ENCODE data around the gene TMEM213.
A peak's percentile ranks its signal among the peaks of the same experiment; 100 is the strongest.

The TMEM213 gene

GRCh38 chr7:138872576-138872975, 74.8 kb downstream of the TMEM213 start:
- DNase-seq (ENCODE audit: low read depth in 3 of 3, low spot score in 1 of 3), result no peak

GRCh38 chr7:138873220-138873892, 75.6 kb downstream of the TMEM213 start:
- DNase-seq (ENCODE audit: low read depth in 3 of 3, low spot score in 1 of 3), result no peak

DNA sequence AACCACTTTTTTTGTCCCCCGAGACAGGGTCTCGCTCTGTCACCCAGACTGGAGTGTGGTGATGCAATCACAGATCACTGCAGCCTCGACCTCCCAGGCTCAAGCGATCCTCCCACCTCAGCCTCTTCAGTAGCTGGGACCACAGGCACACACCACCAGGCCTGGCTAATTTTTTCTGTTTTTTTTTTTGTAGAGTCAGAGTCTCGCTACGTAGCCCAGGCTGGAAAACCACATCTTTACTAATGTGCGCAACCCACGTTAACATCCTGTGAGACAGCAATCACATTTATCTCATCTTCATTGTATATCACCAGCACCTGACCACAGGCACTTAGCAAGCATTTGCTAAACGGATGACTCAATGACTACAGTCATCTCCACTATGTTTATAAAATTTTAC, 78.0 kb downstream of the TMEM213 start:
- DNase-seq (ENCODE audit: low read depth in 3 of 3, low spot score in 1 of 3), result peak in 1 of 3 donors; percentile 32

DNA sequence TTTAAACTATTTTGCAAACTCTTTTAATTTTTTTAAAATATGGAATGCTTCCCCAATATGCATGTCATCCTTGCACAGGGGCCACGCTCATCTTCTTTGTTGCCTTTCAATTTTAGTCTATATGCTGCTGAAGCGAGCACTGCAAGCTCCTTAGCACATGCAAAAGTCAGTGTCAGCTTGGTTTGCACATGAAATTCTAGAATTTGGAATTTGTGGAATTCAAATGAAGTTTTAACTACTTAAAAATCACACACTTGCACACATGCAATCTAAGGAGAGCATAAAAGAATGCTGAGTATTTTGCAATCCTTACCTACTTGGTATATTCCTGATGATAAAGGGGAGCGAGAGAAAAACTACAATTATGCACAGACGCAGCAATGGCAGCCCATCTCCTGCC, 78.5 kb downstream of the TMEM213 start:
- DNase-seq (ENCODE audit: low read depth in 3 of 3, low spot score in 1 of 3), result no peak

- DNase-seq (ENCODE audit: low read depth in 3 of 3, low spot score in 1 of 3), result no peak
Observed at GRCh38 chr7:138878051-138878450, 80.3 kb downstream of the TMEM213 start.

- no peak for DNase-seq (ENCODE audit: low read depth in 3 of 3, low spot score in 1 of 3)
Observed at GRCh38 chr7:138878856-138879255, 81.1 kb downstream of the TMEM213 start.

GRCh38 chr7:138879356-138879755, 81.6 kb downstream of the TMEM213 start:
- DNase-seq (ENCODE audit: low read depth in 3 of 3, low spot score in 1 of 3), result no peak

GRCh38 chr7:138880881-138881578, 83.2 kb downstream of the TMEM213 start:
- no peak for DNase-seq (ENCODE audit: low read depth in 3 of 3, low spot score in 1 of 3)

GRCh38 chr7:138881579-138882188, 83.9 kb downstream of the TMEM213 start:
- DNase-seq (ENCODE audit: low read depth in 3 of 3, low spot score in 1 of 3), result no peak

GRCh38 chr7:138882249-138882648, 84.5 kb downstream of the TMEM213 start:
- DNase-seq (ENCODE audit: low read depth in 3 of 3, low spot score in 1 of 3), result no peak

GRCh38 chr7:138885383-138886147, 87.8 kb downstream of the TMEM213 start:
- DNase-seq (ENCODE audit: low read depth in 3 of 3, low spot score in 1 of 3), result no peak

GRCh38 chr7:138886501-138886917, 88.7 kb downstream of the TMEM213 start:
- peak in 1 of 3 donors; percentile 16 for DNase-seq (ENCODE audit: low read depth in 3 of 3, low spot score in 1 of 3)

- DNase-seq (ENCODE audit: low read depth in 3 of 3, low spot score in 1 of 3), result no peak
Observed at GRCh38 chr7:138887085-138887710, 89.4 kb downstream of the TMEM213 start.

Data from stimulated activated CD4-positive, alpha-beta T cell treated with anti-CD3 and anti-CD28 coated beads, TNF-alpha, amount 100 ng/mL, for 1 hour (primary cell).